IMR-90 (cell line): ENCODE data around the gene PGC. TPM values are rescaled to one million over a fixed set of nuclear protein-coding genes. Genes with fewer than 3 reads are reported as not detected.

Experiments used
- ATAC-seq: fragments of 200-7000 bp; cut with Tn5 transposase; 2 replicates; pipeline ENCODE4 v1.9.1; 2020; ENCODE audit warnings: low read depth, mild to moderate bottlenecking, moderate library complexity
- BruUV-seq: library from RNA; stranded (reverse); fragments of 400-500 nt; replicated peaks from 2 replicates; lab custom pipeline; 2021; lab: Mats Ljungman, UMichigan
- CTCF ChIA-PET: fragments of 300-600 bp; formaldehyde crosslinking; extraction: SDS; loops from one replicate; lab custom pipeline; 2021; ENCODE audit warnings: antibody characterized with exemption; lab: Yijun Ruan, JAX
- POLR2A ChIA-PET: fragments of 300-600 bp; sonication (Branson Sonifier 250); formaldehyde crosslinking; loops from one replicate; lab custom pipeline; 2022; ENCODE audit warnings: antibody characterized with exemption; ENCODE audit not compliant: unreplicated experiment; lab: Charles Lee
- DNase-seq: peaks from one replicate; pipeline ENCODE4 v3.0.0; 2013
- H2AFZ ChIP-seq: replicated peaks from 2 replicates; pipeline ENCODE3; 2013; ENCODE audit warnings: low read length, mild to moderate bottlenecking; ENCODE audit not compliant: poor library complexity
- H2AK5ac ChIP-seq: 2 replicates; pipeline ENCODE4 v1.6.1; 2013; ENCODE audit warnings: low read depth, low read length, inconsistent platforms
- H2AK9ac ChIP-seq: replicated peaks from 2 replicates; pipeline ENCODE3; 2013; ENCODE audit warnings: mild to moderate bottlenecking, low read depth, low read length, moderate library complexity; ENCODE audit not compliant: poor library complexity
- H2BK120ac ChIP-seq: 2 replicates; pipeline ENCODE4 v1.6.1; 2013; ENCODE audit warnings: low read depth, low read length, inconsistent platforms
- H2BK15ac ChIP-seq: 3 replicates; pipeline ENCODE4 v1.6.1; 2013; ENCODE audit warnings: low read depth, low read length, inconsistent platforms
- H2BK20ac ChIP-seq: 2 replicates; pipeline ENCODE4 v1.6.1; 2013; ENCODE audit warnings: low read depth, mild to moderate bottlenecking, inconsistent platforms, low read length, moderate library complexity
- H2BK5ac ChIP-seq: 2 replicates; pipeline ENCODE4 v1.6.1; 2013; ENCODE audit warnings: mild to moderate bottlenecking, low read depth, low read length, inconsistent platforms; ENCODE audit not compliant: poor library complexity, severe bottlenecking
- H3K14ac ChIP-seq: replicated peaks from 2 replicates; pipeline ENCODE4 v1.6.1; 2013; ENCODE audit warnings: low read depth, low read length, inconsistent platforms
- H3K18ac ChIP-seq: 2 replicates; pipeline ENCODE4 v1.6.1; 2013; ENCODE audit warnings: low read depth, low read length, control low read depth
- H3K23ac ChIP-seq: 2 replicates; pipeline ENCODE4 v1.6.1; 2013; ENCODE audit warnings: low read depth, low read length, inconsistent platforms
- H3K27ac ChIP-seq: 2 replicates; pipeline ENCODE4 v1.5.1; 2013; ENCODE audit warnings: mild to moderate bottlenecking, control low read depth, low read length; ENCODE audit not compliant: insufficient read depth
- H3K27me3 ChIP-seq: 2 replicates; pipeline ENCODE4 v1.6.1; 2013; ENCODE audit warnings: low read length; ENCODE audit not compliant: control insufficient read depth, insufficient read depth
- H3K36me3 ChIP-seq: 2 replicates; pipeline ENCODE4 v1.6.1; 2013; ENCODE audit warnings: low read length, mixed read lengths; ENCODE audit not compliant: control insufficient read depth, insufficient read depth
- H3K4ac ChIP-seq: 2 replicates; pipeline ENCODE4 v1.6.1; 2013; ENCODE audit warnings: low read depth, low read length, inconsistent platforms
- H3K4me1 ChIP-seq: 2 replicates; pipeline ENCODE4 v1.6.1; 2013; ENCODE audit warnings: low read length, mixed read lengths; ENCODE audit not compliant: control insufficient read depth, insufficient read depth
- H3K4me2 ChIP-seq: 2 replicates; pipeline ENCODE4 v1.6.1; 2013; ENCODE audit warnings: low read depth, mild to moderate bottlenecking, control low read depth, low read length, moderate library complexity
- H3K4me3 ChIP-seq: 2 replicates; pipeline ENCODE4 v1.5.1; 2013; ENCODE audit warnings: low read depth, mild to moderate bottlenecking, control low read depth, low read length, moderate library complexity; ENCODE audit not compliant: insufficient read depth
- H3K56ac ChIP-seq: 2 replicates; pipeline ENCODE4 v1.6.1; 2013; ENCODE audit warnings: low read length, inconsistent platforms; ENCODE audit not compliant: insufficient read depth; ENCODE audit errors: extremely low read depth
- H3K79me1 ChIP-seq, 2 experiments: 2 replicates each; pipeline ENCODE4 v1.6.1; 2013; ENCODE audit warnings: low read length in 2 of 2, inconsistent platforms in 1 of 2, low read depth in 1 of 2
- H3K9ac ChIP-seq: 2 replicates; pipeline ENCODE4 v1.6.1; 2013; ENCODE audit warnings: low read depth, low read length, control low read depth
- H3K9me1 ChIP-seq: 2 replicates; pipeline ENCODE4 v1.6.1; 2013; ENCODE audit warnings: low read length, inconsistent platforms; ENCODE audit not compliant: insufficient read depth
- H3K9me3 ChIP-seq: 2 replicates; pipeline ENCODE4 v1.6.1; 2013; ENCODE audit warnings: low read length; ENCODE audit not compliant: control insufficient read depth, insufficient read depth
- H4K20me1 ChIP-seq: 2 replicates; pipeline ENCODE4 v1.6.1; 2013; ENCODE audit warnings: low read length, inconsistent platforms; ENCODE audit not compliant: insufficient read depth
- H4K5ac ChIP-seq: 2 replicates; pipeline ENCODE4 v1.6.1; 2013; ENCODE audit warnings: mild to moderate bottlenecking, low read depth, low read length, control low read depth
- H4K8ac ChIP-seq, 2 experiments: 2 replicates each; pipeline ENCODE4 v1.6.1; 2013; ENCODE audit warnings: low read depth in 2 of 2, low read length in 2 of 2, control low read depth in 1 of 2, inconsistent platforms in 1 of 2
- H4K91ac ChIP-seq: 2 replicates; pipeline ENCODE4 v1.6.1; 2013; ENCODE audit warnings: low read depth, low read length, inconsistent platforms; ENCODE audit not compliant: insufficient read depth
- BHLHE40 ChIP-seq: fragments of 150-350 bp; IDR thresholded peaks from 2 replicates; pipeline ENCODE4 v1.6.1; 2016; ENCODE audit warnings: mild to moderate bottlenecking, low read depth, low read length
- CHD1 ChIP-seq: IDR thresholded peaks from 2 replicates; pipeline ENCODE4 v1.6.1; 2012; ENCODE audit warnings: low read depth, low read length, improper control_type of control experiment
- MAFK ChIP-seq: IDR thresholded peaks from 2 replicates; pipeline ENCODE4 v1.6.1; 2012; ENCODE audit warnings: low read depth, low read length, improper control_type of control experiment
- MAZ ChIP-seq: IDR thresholded peaks from 2 replicates; pipeline ENCODE4 v1.6.1; 2012; ENCODE audit warnings: low read depth, mild to moderate bottlenecking, low read length, improper control_type of control experiment, moderate library complexity, borderline replicate concordance
- MXI1 ChIP-seq: IDR thresholded peaks from 2 replicates; pipeline ENCODE4 v1.6.1; 2012; ENCODE audit warnings: low read depth, mild to moderate bottlenecking, low read length, moderate library complexity, borderline replicate concordance
- POLR2A ChIP-seq: IDR thresholded peaks from 2 replicates; pipeline ENCODE4 v1.6.1; 2012; ENCODE audit warnings: mild to moderate bottlenecking, low read depth, low read length
- RCOR1 ChIP-seq: IDR thresholded peaks from 2 replicates; pipeline ENCODE4 v1.6.1; 2012; ENCODE audit warnings: mild to moderate bottlenecking, low read length, improper control_type of control experiment; ENCODE audit not compliant: insufficient replicate concordance
- RFX5 ChIP-seq: IDR thresholded peaks from 2 replicates; pipeline ENCODE4 v1.8.0; 2012; ENCODE audit warnings: low read depth, mild to moderate bottlenecking, low read length, moderate library complexity
- SMC3 ChIP-seq: fragments of 150-350 bp; IDR thresholded peaks from 2 replicates; pipeline ENCODE4 v1.6.1; 2016; ENCODE audit warnings: low read depth, mild to moderate bottlenecking, antibody characterized with exemption, low read length, moderate library complexity
- USF2 ChIP-seq: fragments of 150-350 bp; IDR thresholded peaks from 2 replicates; pipeline ENCODE4 v1.6.1; 2017; ENCODE audit warnings: mild to moderate bottlenecking, antibody characterized with exemption, low read length, low read depth
- WGBS, 2 experiments: methylation state at CpG; one replicate each; pipeline versions ENCODE4 v1.1.5 to v1.1.7; 2013; ENCODE audit warnings: missing lambda C conversion rate in 2 of 2; ENCODE audit not compliant: insufficient read length in 1 of 2; ENCODE audit errors: extremely low coverage in 2 of 2; 5-methylcytosine and 5-hydroxymethylcytosine counted together
- dilution Hi-C: fragments of 300-500 bp; cut with HindIII; formaldehyde crosslinking; loops from one replicate; pipeline ENCODE4 v1.14.3; 2018; ENCODE audit warnings: low sequenced_read_pairs; ENCODE audit not compliant: unreplicated experiment
- in situ Hi-C: fragments of 300-500 bp; cut with MboI; formaldehyde crosslinking; loops from 3 replicates; pipeline ENCODE4 v1.14.3; 2019; ENCODE audit warnings: low sequenced_read_pairs, inconsistent platforms, mixed read lengths
- intact Hi-C: fragments of 100-400 bp; cut with micrococcal nuclease; formaldehyde crosslinking; loops from 2 replicates; pipeline ENCODE4 v1.10.0; 2022
- polyA plus RNA-seq, 3 experiments: library from polyadenylated mRNA; depleted of rRNA; stranded (reverse); fragments of >200 nt; gene quantifications; 2 replicates each; pipeline ENCODE4 v1.2.3, GENCODE V29; 2012; ENCODE audit warnings: low replicate concordance in 1 of 3
- total RNA-seq: library from RNA; depleted of rRNA; stranded (reverse); fragments of >200 nt; gene quantifications from 2 replicates; pipeline ENCODE4 v1.2.3, GENCODE V29; 2012

Gene PGC
- total and polyA plus RNA-seq, 2 of the 4 experiments (the other 2 are of a cell fraction): not detected

- in situ Hi-C loops: no loop called here
- H3K56ac ChIP-seq: no peak overlapping the region
- POLR2A ChIA-PET: no interaction called here
- TF ChIP-seq USF2 (no peak), RFX5 (no peak), CHD1 (no peak), MXI1 (no peak), POLR2A (no peak), MAZ (no peak), MAFK (no peak), RCOR1 (no peak), BHLHE40 (no peak), SMC3 (no peak)
- peaks cover 7% of the 10 kb centered on the region for H3K4me1 ChIP-seq
- H3K4me2 ChIP-seq: no peak overlapping the region
- H2AFZ ChIP-seq: no peak overlapping the region
- intact Hi-C loops: no loop called here
- H3K79me1 ChIP-seq: no peaks in the 10 kb centered on the region
- dilution Hi-C loops: no loop called here
- no peak overlapping the region for H4K91ac ChIP-seq
- no peak overlapping the region for H4K8ac ChIP-seq
- H2BK5ac ChIP-seq: no peak overlapping the region
- no peaks in the 10 kb centered on the region for H3K36me3 ChIP-seq
- H3K18ac ChIP-seq: no peak overlapping the region
- H3K9ac ChIP-seq: no peak overlapping the region
- no peak overlapping the region for H2BK20ac ChIP-seq
- no peak overlapping the region for H4K5ac ChIP-seq
- H2BK15ac ChIP-seq: no peak overlapping the region
- no peaks in the 10 kb centered on the region for H3K9me3 ChIP-seq
- H4K20me1 ChIP-seq: no peaks in the 10 kb centered on the region; the same call in 1 of the 2 replicates
- no peak overlapping the region for H2AK9ac ChIP-seq
- H2BK120ac ChIP-seq: no peak overlapping the region
- no peak overlapping the region for H3K23ac ChIP-seq
- H3K4ac ChIP-seq: no peak overlapping the region
- H3K14ac ChIP-seq: no peak overlapping the region
- BruUV-seq: no TSS peak
- H3K9me1 ChIP-seq: 0 out of 2 replicates have a peak, but pooled peaks cover 2% of the 10 kb centered on the region
- no peak overlapping the region for H2AK5ac ChIP-seq
- CTCF ChIA-PET: no interaction called here
- DNase-seq: no peak
- no peaks in the 10 kb centered on the region; the same call in 1 of the 2 replicates for H3K27me3 ChIP-seq
- WGBS, 2 experiments: 82% methylated on average over 5 of the region's 8 CpGs; no CpG with 5 or more reads in 1 of the 2 experiments
- ATAC-seq: no peak
- H3K27ac ChIP-seq: no peak overlapping the region
- H3K4me3 ChIP-seq: no peak overlapping the region
These were observed 55.6 kb downstream of the PGC start for GRCh38 chr6:41691426-41692079.
